Measurements from ENCODE around the gene CSNK1D.
"Not testable (repeated sequence)": the region's sequence is repeated elsewhere in the genome, so short reads cannot be mapped to it uniquely, and the experiment has no call there.

Gene CSNK1D

DNA sequence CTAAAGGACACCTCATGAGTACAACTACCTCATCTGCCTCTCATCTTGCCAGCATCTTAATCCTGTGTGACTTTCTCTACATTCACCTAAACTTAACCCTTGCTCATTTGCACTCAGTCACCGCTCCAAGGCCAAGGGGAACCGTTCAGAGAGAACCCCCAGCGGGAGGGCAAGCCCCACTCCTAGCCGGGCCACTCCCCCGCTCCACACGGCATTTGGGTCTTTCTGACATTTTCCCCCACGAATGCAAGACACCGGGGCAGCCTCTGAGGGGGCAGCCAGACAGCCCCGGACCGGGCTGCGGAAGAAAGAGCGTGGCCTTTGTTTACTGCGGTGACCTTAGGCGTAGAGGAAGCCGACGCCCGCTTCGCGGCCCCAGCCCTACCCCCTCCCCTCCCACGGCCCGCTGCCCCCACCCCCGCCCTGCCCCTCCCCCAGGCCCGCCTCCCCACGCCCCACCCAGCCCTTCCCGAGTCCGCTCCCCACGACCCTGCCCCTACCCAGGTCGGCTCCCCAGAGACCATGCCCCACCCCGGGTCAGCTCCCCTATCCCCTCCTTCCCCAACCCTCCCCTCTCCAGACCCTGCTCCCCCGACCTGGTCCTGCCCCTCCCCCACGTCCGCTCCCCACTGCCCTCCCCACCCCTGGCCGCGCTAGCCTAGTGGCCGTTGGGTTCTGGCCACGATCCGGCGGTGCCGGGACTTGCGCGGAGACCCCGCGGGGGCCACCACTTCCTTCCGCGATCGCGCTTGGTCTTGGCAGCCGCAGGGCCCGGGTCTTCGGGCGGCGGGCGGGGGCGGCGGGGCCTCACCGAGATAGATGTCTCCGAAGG, 789 bp downstream of the CSNK1D start:
- no peak for DNase-seq

- no peak for DNase-seq
Measured at GRCh38 chr17:82271401-82271800, 2.1 kb downstream of the CSNK1D start.

DNA sequence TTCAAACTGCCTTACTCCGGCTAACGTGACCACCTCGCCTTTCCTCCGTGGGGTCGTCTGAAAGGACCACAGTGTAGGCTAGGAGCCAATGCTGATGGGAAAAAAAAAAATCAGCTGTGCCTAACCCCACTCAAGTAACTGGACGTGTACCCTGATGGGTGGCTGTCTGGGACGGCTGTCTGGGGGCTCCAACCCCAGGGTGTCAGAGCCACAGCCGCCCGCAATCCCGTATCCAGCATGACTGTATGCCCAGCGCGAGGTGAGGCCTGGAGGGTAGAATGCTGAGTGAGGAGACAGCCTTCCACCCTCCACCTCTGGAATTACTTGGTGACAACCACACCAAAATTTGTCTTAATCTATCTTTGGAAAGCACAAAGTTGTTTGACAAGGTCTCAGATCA, 2.8 kb downstream of the CSNK1D start:
- DNase-seq: no peak

GRCh38 chr17:82269882-82270500, 3.5 kb downstream of the CSNK1D start:
- DNase-seq: no peak

- DNase-seq: no peak
Measured at GRCh38 chr17:82269138-82269881, 4.2 kb downstream of the CSNK1D start.

GRCh38 chr17:82267575-82268379, 5.7 kb downstream of the CSNK1D start:
- DNase-seq: peak; percentile 90

DNA sequence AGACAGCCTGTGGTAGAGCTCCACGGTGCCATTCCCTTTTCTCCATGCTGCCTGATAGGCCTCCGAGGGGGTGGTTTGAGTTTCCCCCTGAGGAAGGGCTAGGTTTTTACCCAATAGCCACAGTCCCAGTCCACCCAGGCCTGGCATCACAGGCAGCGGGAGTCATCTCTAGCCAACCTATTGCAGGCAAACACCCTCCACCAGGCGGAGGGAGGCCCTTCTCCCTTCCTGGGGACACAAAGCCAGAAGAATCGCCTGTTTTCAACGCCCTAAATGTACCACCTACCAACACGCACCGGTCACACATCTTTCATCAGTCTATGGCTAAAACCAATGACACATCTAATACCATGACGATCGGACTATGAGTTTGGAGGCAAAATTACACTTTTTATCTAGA, 7.4 kb downstream of the CSNK1D start:
- no peak for DNase-seq

- DNase-seq: no peak
Measured at GRCh38 chr17:82263641-82264040, 9.9 kb downstream of the CSNK1D start.

DNA sequence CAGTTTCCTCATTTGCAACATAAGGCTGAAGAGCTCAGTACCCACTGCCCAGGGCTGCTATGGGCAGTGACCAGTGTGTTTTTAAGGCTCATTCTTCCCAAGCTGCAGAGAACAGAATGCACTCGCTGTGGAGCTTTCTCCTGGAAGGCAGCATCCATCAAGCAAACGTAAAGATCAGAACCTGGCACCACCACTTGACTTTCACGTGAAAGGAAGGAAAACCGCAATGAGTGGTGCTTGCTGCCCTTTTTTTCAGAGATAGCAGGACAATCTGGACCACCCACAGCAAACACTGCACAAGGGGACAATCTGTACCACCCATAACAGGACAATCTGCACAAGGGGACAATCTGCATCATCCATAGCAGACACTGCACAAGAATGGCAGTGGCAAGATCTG, 11.2 kb downstream of the CSNK1D start:
- DNase-seq: no peak

DNA sequence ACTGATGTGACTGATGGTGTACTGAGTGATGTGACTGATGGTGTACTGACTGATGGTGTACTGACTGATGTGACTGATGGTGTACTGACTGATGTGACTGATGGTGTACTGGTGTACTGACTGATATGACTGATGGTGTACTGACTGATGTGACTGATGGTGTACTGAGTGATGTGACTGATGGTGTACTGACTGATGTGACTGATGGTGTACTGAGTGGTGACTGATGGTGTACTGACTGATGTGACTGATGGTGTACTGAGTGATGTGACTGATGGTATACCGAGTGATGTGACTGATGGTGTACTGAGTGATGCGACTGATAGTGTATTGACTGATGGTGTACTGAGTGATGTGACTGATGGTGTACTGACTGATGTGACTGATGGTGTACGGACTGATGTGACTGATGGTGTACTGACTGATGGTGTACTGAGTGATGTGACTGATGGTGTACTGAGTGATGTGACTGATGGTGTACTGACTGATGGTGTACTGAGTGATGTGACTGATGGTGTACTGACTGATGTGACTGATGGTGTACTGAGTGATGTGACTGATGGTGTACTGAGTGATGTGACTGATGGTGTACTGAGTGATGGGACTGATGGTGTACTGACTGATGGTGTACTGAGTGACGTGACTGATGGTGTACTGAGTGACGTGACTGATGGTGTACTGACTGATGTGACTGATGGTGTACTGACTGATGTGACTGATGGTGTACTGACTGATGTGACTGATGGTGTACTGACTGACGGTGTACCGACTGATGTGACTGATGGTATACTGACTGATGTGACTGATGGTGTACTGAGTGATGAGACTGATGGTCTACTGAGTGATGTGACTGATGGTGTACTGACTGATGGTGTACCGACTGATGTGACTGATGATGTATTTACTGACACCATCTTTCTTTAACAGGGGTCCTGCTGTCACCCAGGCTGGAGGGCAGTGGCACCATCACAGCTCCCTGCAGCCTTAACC, 13.2 kb downstream of the CSNK1D start:
- DNase-seq: not testable (repeated sequence)

GRCh38 chr17:82258555-82258954, 14.9 kb downstream of the CSNK1D start:
- no peak for DNase-seq

- DNase-seq: no peak
Measured at GRCh38 chr17:82257473-82257872, 16.0 kb downstream of the CSNK1D start.

DNA sequence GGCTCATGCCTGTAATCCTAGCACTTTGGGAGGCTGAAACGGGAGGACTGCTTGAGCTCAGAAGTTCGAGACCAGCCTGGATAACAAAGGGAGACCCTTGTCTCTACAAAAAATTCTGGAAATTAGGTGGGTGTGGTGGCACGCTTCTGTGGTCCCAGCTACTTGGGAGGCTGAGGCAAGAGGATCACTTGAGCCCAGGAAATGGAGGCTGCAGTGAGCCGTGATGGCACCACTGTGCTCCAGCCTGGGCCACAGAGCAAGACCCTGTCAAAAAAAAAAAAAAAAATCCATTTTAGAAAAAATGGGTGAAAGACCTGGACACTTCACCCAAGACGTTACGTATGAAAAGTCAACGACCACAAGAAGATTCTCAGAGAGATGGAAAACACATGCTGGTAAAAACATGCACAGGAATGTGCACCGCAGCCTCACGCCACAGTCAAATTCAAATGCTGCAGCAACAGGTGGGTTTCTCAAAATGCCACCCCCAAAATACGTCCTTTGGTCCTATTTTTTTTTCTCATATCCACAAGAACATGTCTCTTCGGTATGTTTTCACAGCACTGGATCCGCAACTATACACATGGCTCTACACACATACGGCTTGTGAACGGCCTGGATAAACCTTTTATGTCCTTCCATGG, 17.1 kb downstream of the CSNK1D start:
- no peak for DNase-seq

DNA sequence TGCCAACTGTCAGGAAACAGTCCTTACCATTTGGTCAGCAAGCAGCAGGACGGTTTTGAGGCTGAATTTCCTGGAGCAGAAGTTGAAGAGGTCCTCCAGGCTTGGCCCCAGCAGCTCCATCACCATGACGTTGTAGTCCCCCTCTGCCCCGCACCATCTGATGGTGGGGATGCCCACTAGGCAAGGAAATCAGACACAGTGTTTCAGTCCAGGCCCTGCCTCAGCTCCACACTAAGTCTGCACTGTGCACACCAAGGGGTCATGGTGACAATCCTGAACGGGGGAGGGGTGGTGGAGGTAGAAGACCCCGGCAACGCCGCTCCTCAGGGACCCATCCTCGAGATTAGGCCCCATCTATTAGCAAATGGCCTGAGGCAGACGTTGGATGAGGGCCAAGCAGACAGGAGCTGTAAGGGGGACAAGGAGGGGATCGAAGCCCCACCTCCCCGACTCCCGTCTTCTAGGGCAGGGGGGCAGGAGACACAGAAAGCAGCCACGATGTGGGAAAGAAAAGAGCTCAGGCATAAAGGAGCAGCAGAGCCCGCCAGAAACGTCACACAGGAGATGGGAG, 18.0 kb downstream of the CSNK1D start:
- no peak for DNase-seq

GRCh38 chr17:82254746-82255145, 18.8 kb downstream of the CSNK1D start:
- not testable (repeated sequence) for DNase-seq

DNA sequence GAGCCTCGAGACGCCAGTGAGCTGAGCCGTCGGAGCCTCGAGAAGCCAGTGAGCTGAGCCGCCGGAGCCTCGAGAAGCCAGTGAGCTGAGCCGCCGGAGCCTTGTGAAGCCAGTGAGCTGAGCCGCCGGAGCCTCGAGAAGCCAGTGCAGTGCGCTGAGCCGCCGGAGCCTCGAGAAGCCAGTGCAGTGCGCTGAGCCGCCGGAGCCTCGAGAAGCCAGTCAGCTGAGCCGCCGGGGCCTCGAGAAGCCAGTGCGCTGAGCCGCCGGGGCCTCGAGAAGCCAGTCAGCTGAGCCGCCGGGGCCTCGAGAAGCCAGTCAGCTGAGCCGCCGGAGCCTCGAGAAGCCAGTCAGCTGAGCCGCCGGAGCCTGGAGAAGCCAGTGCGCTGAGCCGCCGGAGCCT, 19.4 kb downstream of the CSNK1D start:
- DNase-seq: not testable (repeated sequence)

DNA sequence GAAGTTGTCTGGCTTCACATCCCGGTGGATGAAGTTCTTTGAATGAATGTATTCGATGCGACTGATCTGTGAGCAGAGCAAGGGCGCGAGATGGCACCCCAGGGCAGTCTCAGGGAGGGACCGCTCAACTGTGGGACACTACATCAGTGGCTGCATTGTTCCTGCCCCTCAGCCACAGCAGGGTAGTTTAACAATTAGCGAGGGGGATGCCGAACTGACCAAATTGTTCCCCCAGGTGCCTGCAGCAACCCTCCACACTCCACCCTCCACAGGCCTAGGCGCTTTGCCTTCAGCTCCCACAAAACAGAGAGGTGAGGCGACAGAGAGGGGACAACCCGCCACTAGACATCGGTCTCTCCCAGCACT, 20.3 kb downstream of the CSNK1D start:
- no peak for DNase-seq

GRCh38 chr17:82252511-82253178, 20.9 kb downstream of the CSNK1D start:
- no peak for DNase-seq

GRCh38 chr17:82250868-82251500, 22.5 kb downstream of the CSNK1D start:
- no peak for DNase-seq

Data from fibroblast of upper back skin (primary cell).